ENCODE data around the gene PTPRN2. TPM values are rescaled to one million over a fixed set of nuclear protein-coding genes. Genes with fewer than 3 reads are reported as not detected.

Gene PTPRN2
- total and polyA plus RNA-seq, 2 of the 8 experiments (the other 6 are each of a cell fraction or from before 2014, with no cell fraction given): 2.6 to 4.5 TPM

- CTCF ChIA-PET (ENCODE audit: partially characterized antibody): interaction anchor here (1.0 to 1.5 kb wide), 6 partner anchors 17 to 99 kb away, joined by 3 read pairs; no protein-coding TSS in a partner anchor
- DNase-seq (ENCODE audit: low read depth in 1 of 2, low spot score in 2 of 2): no peak
- no peaks in the 10 kb centered on the region for H3K23me2 ChIP-seq (ENCODE audit: low read depth, low read length)
- no peak overlapping the region for H3K27ac ChIP-seq (ENCODE audit: low read depth, low read length)
- H3K36me3 ChIP-seq (ENCODE audit: control insufficient read depth in 2 of 4, insufficient read depth in 4 of 4, low read length in 3 of 4): no peaks in the 10 kb centered on the region
- H2BK12ac ChIP-seq (ENCODE audit: low read depth, low read length): peak overlapping the region; percentile 60; the same call in 1 of the 2 replicates
- TF ChIP-seq FOSL1 (IDR thresholded peaks at IDR 0.05; ENCODE audit: insufficient read depth, low read depth, low read length) (no peak), GTF2F1 (IDR thresholded peaks at IDR 0.05; ENCODE audit: borderline replicate concordance, low read depth, low read length) (no peak), BACH1 (IDR thresholded peaks at IDR 0.05; ENCODE audit: low read length) (no peak)
- H3K4me3 ChIP-seq (ENCODE audit: extremely low read depth in 1 of 4, insufficient read depth in 2 of 4, low read depth in 3 of 4, low read length in 4 of 4): no peak overlapping the region
- no peak overlapping the region for H3K4me2 ChIP-seq (ENCODE audit: insufficient read depth in 1 of 2, low read depth in 2 of 2, low read length in 2 of 2)
- H3K4ac ChIP-seq (replicated peaks; ENCODE audit: insufficient read length, low read depth, low read length): no peak overlapping the region
- no peaks in the 10 kb centered on the region for H4K20me1 ChIP-seq (replicated peaks in 1 of 2; ENCODE audit: control insufficient read depth in 1 of 2, insufficient read depth in 2 of 2, low read length in 2 of 2)
- no peaks in the 10 kb centered on the region for H3K79me2 ChIP-seq (ENCODE audit: control insufficient read depth in 1 of 2, insufficient read depth in 2 of 2, low read length in 2 of 2)
- H2BK120ac ChIP-seq (replicated peaks; ENCODE audit: low read depth, low read length): no peak overlapping the region
- no peak overlapping the region for H4K8ac ChIP-seq (ENCODE audit: extremely low read depth, insufficient read depth, low read length)
- no peak overlapping the region for H2AK5ac ChIP-seq (ENCODE audit: low read depth, low read length)
- H3K18ac ChIP-seq (ENCODE audit: extremely low read depth, low read length): 0 out of 2 replicates have a peak overlapping the region, but pooled peaks have one; percentile 13
- H2BK15ac ChIP-seq (ENCODE audit: low read length): no peak overlapping the region
- no peak overlapping the region for H2BK5ac ChIP-seq (ENCODE audit: low read depth, low read length)
- POLR2A ChIA-PET (ENCODE audit: partially characterized antibody): interaction anchor here (1.1 kb wide), 1 partner anchor 28 kb away, joined by 3 read pairs; no protein-coding TSS in a partner anchor
- no peak overlapping the region for H2BK20ac ChIP-seq (ENCODE audit: low read length)
- H2AFZ ChIP-seq (ENCODE audit: low read length): no peak overlapping the region
- H3K27me3 ChIP-seq (replicated peaks in 1 of 4; ENCODE audit: control insufficient read depth in 3 of 4, extremely low read depth in 1 of 4, insufficient read depth in 3 of 4, low read length in 3 of 4): no peaks in the 10 kb centered on the region; a peak in 1 of 7 replicates
- peaks cover 14 to 25% (median 17%) of the 10 kb centered on the region in 4 experiments for H3K4me1 ChIP-seq (replicated peaks in 1 of 4; ENCODE audit: control insufficient read depth in 3 of 4, insufficient read depth in 4 of 4, low read length in 3 of 4)
- no peak overlapping the region for H3K56ac ChIP-seq (replicated peaks; ENCODE audit: insufficient read length, low read depth, low read length)
- no peak overlapping the region for H3K23ac ChIP-seq (ENCODE audit: insufficient read length)
- H3K9ac ChIP-seq (replicated peaks in 1 of 4; ENCODE audit: extremely low read depth in 1 of 4, low read depth in 3 of 4, low read length in 3 of 4): no peak overlapping the region
- no peak overlapping the region for H3K14ac ChIP-seq (ENCODE audit: insufficient read length)
- H4K5ac ChIP-seq (ENCODE audit: insufficient read length, low read depth, low read length): no peak overlapping the region
- no peak overlapping the region for H4K91ac ChIP-seq (replicated peaks; ENCODE audit: insufficient read length, low read length)
- H3K79me1 ChIP-seq (ENCODE audit: low read depth, low read length): no peaks in the 10 kb centered on the region
- FAIRE-seq: peak; percentile 62
- H3K9me3 ChIP-seq (ENCODE audit: insufficient read depth in 2 of 2, low read depth in 1 of 2, low read length in 1 of 2): no peaks in the 10 kb centered on the region
- 80% methylated on average over 13 of the region's 13 CpGs; no CpG with 5 or more reads in 1 of the 2 experiments for WGBS, 2 experiments (ENCODE audit: extremely low coverage in 1 of 2, insufficient coverage in 1 of 2, insufficient read length in 1 of 2, insufficient replicate concordance in 2 of 2, low coverage in 1 of 2, low lambda C conversion rate in 2 of 2, missing lambda C conversion rate in 1 of 2)
These were observed 114.4 kb downstream of the PTPRN2 start for GRCh38 chr7:158473221-158473620.

Measured in H1 (cell line).